ENCODE data around the gene FRYL. TPM values are rescaled to one million over a fixed set of nuclear protein-coding genes. Genes with fewer than 3 reads are reported as not detected.

FRYL gene
- total RNA-seq, 3 donors from 2014 or later, result 205 to 416 (median 330) TPM

- Histone ChIP-seq H3K9me3 (no peaks in the 10 kb centered on the region), H3K36me3 (ENCODE audit: low read depth) (no peaks in the 10 kb centered on the region), H3K4me1 (ENCODE audit: low read depth) (no peaks in the 10 kb centered on the region), H3K4me3 (no peak overlapping the region)
- no peak for DNase-seq
- ATAC-seq, result no peak
- TF ChIP-seq CTCF (IDR thresholded peaks at IDR 0.05), result no peak
- intact Hi-C loops (cut with DNase I, micrococcal nuclease), result no loop called here
These were observed 330.9 kb downstream of the FRYL start for GRCh38 chr4:48449151-48449550.

Other genes with a start within 250 kb of the FRYL start
- gene OCIAD1, start 50.8 kb upstream of the FRYL start, total RNA-seq, result 100 to 1,000 TPM; 119 to 150 (median 133) TPM
- gene OCIAD2, start 126.5 kb upstream of the FRYL start, total RNA-seq, result 100 to 1,000 TPM in 1 of 3 donors, 10 to 100 TPM in 2; 34.0 to 110 (median 67.1) TPM
- gene CWH43, start 206.0 kb upstream of the FRYL start, total RNA-seq, result 10 to 100 TPM; 18.3 to 39.8 (median 28.0) TPM